RWPE1 (cell line): ENCODE data around the gene PARP6.

Experiments used
- CTCF ChIA-PET: fragments of 350-600 bp; sonication (Branson Sonifier 250); formaldehyde crosslinking; extraction: SDS; loops from one replicate; lab custom pipeline; 2021; lab: Yijun Ruan, JAX
- POLR2A ChIA-PET: fragments of 400-600 bp; formaldehyde crosslinking; extraction: SDS; loops from one replicate; lab custom pipeline; 2020; ENCODE audit warnings: antibody characterized with exemption; ENCODE audit not compliant: low non-redundant PET; lab: Yijun Ruan, JAX
- DNase-seq: peaks from one replicate; pipeline ENCODE4 v3.0.0; 2012; ENCODE audit warnings: low spot score
- H3K27ac ChIP-seq: fragments of 450-650 bp; 2 replicates; pipeline ENCODE4 v1.5.1; 2017
- TF ChIP-seq, protein P1 (sequence below): fragments of 450-650 bp; conservative IDR thresholded peaks from 2 replicates; pipeline ENCODE4 v1.5.1; 2017; ENCODE audit warnings: low read depth, mild to moderate bottlenecking

The PARP6 gene

DNA sequence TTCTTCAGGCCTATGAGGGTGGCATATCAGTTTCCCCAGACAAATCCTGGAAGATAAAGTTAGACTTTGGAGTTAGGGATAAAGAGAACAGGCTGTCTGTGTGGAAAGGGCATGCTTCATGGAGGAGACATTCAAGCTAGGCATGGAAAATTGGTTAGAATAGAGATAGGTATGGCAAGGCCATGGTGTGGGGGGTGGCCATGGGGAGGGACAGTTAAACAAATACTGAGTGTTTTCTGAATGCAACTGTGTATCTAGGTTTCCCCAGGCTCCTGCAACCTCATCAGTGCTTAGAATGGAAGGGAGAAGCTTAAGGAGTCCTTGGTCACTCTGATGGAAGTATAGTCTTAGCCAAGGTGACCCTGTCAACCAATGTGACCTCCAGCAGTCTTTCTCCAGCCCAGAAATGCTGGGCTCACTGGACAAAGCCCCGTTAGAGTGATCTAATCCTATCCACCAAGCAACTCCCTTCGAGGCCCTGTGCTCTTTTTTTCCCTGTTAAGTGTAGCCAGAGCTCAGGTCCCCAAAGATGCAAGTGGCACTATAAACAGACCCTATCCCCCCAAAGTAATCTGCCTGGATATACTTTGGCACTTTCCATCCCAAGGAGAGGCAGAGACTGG is 35.9 kb downstream of the PARP6 start:
- ChIA-PET POLR2A (no interaction called here), CTCF (interaction anchor here (0.7 kb wide), 3 partner anchors 22 to 747 kb away, joined by 3 read pairs; no protein-coding TSS in a partner anchor)
- TF ChIP-seq, protein P1, sequence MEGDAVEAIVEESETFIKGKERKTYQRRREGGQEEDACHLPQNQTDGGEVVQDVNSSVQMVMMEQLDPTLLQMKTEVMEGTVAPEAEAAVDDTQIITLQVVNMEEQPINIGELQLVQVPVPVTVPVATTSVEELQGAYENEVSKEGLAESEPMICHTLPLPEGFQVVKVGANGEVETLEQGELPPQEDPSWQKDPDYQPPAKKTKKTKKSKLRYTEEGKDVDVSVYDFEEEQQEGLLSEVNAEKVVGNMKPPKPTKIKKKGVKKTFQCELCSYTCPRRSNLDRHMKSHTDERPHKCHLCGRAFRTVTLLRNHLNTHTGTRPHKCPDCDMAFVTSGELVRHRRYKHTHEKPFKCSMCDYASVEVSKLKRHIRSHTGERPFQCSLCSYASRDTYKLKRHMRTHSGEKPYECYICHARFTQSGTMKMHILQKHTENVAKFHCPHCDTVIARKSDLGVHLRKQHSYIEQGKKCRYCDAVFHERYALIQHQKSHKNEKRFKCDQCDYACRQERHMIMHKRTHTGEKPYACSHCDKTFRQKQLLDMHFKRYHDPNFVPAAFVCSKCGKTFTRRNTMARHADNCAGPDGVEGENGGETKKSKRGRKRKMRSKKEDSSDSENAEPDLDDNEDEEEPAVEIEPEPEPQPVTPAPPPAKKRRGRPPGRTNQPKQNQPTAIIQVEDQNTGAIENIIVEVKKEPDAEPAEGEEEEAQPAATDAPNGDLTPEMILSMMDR: no peak
- no peak for DNase-seq
- peak overlapping the region; percentile 92 for H3K27ac ChIP-seq

DNA sequence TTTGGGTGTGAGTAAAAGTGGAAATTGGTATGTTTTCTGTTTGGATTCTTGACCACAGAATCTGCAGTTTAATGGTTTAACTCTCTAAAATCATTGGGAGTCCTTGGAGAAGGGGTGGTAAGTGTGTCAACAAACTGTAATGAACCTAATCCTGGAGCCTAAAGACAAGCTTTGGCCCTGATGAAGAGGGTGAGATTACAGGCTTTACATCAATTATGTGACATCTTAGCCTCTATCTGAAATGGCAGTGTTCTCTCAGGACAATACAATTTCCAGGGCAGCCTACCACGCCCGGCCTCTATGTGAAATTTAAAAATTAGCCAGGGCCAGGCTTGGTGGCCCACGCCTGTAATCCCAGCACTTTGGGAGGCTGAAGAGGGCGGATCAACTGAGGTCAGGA is 37.1 kb downstream of the PARP6 start:
- TF ChIP-seq, protein P1: no peak
- POLR2A ChIA-PET: no interaction called here
- H3K27ac ChIP-seq: peak overlapping the region; percentile 92
- no peak for DNase-seq
- CTCF ChIA-PET: no interaction called here

DNA sequence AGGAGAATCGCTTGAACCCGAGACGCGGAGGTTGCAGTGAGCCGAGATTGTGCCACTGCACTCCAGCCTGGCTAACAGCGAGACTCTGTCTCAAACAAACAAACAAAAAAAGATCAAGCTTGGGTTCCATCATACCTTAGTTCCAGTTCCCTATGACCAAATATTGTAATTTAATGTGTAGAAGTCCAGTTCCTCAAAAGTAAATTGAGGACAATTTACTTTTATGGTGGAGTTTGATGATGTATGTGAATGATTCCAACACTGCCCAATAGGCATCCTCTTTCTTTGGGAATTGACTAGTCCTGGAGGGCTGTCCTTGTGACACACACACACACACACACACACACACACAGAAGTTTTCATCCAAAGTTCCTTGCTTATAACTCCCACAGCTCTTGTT is 38.6 kb downstream of the PARP6 start:
- POLR2A ChIA-PET: no interaction called here
- TF ChIP-seq, protein P1: no peak
- DNase-seq: no peak

DNA sequence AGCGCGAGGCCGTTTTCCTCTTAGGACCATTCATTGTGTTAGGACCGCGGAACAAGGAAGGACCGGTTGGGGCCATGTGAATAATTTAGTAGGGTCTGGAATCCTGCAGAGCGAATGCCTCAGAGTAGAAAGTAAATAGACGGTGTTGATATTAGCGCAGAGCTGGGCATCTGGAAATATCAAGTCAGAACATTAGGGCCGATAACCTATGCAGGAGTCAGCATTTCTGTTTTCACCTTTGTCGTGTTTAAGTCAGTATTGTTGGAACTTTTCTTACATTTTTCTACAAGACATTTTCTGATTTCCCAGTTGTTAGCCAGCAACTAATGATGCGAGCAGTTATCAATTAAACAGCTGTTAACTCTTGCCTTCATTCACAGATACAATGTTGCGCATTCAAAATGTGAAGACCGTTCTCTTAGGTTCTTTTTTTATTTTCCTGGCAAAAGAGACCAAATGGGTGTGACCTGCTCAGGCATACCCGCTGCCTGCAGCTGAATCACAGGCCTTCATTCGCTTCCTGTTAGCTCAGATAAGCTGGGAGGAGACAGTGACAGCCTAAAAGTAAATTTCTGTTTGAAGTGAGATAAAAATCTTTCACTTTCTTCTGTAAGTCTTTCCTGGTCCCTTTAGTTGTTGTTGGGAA is 40.4 kb downstream of the PARP6 start:
- peak; percentile 74 for DNase-seq
- TF ChIP-seq, protein P1: no peak
- ChIA-PET CTCF (interaction anchor here (0.7 kb wide), 1 partner anchor 32 kb away, joined by 3 read pairs; no protein-coding TSS in a partner anchor), POLR2A (interaction anchor here (0.6 to 2.0 kb wide), 4 partner anchors 9 to 34 kb away, joined by 3 to 7 read pairs (median 6); partner anchors contain the start of gene GRAMD2A)
- H3K27ac ChIP-seq: peak overlapping the region; percentile 99

More for the DNA sequence above, 38.6 kb downstream of the PARP6 start:
- CTCF ChIA-PET: no interaction called here
- peak overlapping the region; percentile 99 for H3K27ac ChIP-seq

DNA sequence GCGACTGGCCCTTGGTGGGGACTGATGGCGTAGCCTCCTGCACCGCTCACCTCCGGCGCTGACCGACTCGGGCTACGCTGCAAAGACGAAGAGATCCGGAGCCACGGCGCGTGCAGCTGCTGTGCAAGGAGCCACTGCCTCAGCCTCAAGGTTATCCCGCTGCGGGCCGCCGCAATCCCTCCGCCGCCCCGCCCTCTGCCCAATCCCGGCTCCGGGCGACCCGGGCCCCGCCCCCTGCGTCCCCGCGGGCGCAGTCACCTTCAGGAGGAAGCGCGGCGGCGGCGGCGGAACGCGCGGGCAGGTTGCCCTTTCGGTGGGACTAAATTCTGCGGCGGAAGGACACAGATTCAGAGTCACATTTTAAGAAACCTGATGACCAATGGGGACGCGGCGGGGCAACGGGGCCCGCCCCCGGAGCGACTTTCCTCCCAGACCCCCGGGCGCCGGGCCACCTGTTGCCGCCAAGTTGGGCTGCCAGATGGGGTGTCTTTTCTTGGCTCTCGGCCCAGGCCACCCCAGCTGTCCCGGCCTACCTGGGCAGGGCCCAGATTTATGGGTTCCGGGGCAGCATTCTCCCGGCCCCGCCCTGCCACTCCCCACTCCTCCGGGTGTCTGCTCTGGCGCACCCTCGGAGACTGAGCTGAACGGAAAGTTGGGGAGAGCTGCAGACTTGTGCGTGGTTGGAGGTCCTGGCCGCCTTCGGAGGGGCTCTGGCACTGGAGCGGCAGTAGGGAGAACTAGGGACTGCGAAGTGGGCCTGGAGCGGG is 41.1 kb downstream of the PARP6 start, which contains the start of gene PKM:
PKM (minus strand) TSS at position 125 of the 767 bp plus-strand sequence. CDS start 12,093 bp downstream, outside the sequence.
- DNase-seq: peak; percentile 94
- TF ChIP-seq, protein P1: no peak
- POLR2A ChIA-PET: interaction anchor here (0.6 to 2.0 kb wide), 4 partner anchors 8 to 34 kb away, joined by 3 to 7 read pairs (median 6); partner anchors contain the start of gene GRAMD2A
- CTCF ChIA-PET: interaction anchor here (0.6 to 1.8 kb wide), 2 partner anchors 31 to 189 kb away, joined by 3 to 9 read pairs; no protein-coding TSS in a partner anchor
- peak within 1 kb of the TSS; percentile 99 for H3K27ac ChIP-seq
